GM21381 (cell line): Measurements from ENCODE around the gene CBY1.

Experiments
- ATAC-seq: cut with Tn5 transposase; IDR thresholded peaks from one replicate; pipeline ENCODE4 v1.9.1; 2021; ENCODE audit warnings: mild to moderate bottlenecking, moderate library complexity; ENCODE audit not compliant: unreplicated experiment

The CBY1 gene

DNA sequence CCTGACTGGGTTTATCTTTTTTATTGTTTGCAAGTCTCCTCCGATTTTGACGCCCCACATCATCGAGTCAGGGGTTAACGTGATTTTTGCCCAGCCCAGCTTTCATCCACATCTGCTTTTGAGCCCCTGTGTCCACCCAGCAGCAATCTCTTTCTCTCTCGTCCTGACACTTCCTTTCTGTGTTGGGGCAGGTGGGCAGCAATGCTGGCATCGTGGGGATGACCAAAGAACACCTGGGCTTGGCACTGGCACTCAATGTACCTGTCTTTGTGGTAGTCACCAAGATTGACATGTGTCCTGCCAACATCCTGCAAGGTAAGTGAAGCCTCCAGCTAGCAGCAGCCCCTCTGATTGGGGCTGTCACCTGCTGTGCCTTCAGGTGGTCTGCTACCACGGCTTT lies 65.1 kb downstream of the CBY1 start:
- no peak for ATAC-seq
